ENCODE results near the gene MBL2. TPM values are rescaled to one million over a fixed set of nuclear protein-coding genes. Genes with fewer than 3 reads are reported as not detected.
A peak's percentile ranks its signal among the peaks of the same experiment; 100 is the strongest.

Gene MBL2
- total RNA-seq, 2 experiments from 2014 or later, result not detected

DNA sequence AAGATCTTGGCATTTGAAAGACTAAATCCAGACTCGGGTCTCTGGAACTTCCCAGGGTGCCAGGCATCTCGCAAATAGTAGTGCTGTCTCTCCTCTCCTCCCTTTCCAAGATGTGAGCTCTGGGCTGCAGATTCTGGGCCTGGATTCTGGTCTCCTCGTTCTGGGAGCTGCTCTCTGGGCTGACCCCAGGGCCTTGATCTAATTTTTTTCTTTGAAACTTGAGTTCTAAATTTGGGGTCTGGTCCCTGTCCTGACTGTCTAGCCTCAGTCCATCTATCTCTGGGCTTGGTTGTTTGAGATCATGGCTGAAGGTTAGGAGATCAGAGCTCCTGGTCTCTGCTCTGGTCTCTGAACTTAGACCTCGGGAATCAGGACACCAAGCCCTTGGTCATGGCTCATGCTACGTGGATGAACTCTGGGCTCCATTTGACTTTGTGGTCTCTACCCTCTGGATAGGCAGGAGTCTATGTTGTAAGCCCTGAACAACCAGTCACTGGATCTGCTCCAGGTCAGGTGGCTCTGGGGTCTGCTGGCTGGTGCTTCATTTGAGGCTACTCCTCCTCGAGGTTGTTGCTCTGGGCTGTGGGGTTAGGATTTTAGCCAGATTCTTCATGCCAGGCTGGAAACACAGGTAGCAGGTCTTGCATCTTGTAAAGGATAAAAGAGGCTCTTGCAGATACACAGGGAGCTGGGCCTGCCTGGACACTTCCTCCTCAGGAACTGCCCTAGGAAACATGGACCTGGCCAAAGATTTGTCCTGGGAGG is 8.0 kb upstream of the MBL2 start:
- H3K9me3 Mint-ChIP-seq, result peaks cover 1% of the 10 kb centered on the region
- intact Hi-C loops (cut with micrococcal nuclease), result loop anchor here (1.0 kb wide), 2 partner anchors 39 to 136 kb away; no protein-coding TSS in a partner anchor
- no peaks in the 10 kb centered on the region for H3K36me3 Mint-ChIP-seq (ENCODE audit: low read depth)
- H3K27ac Mint-ChIP-seq, result no peak overlapping the region
- no peaks in the 10 kb centered on the region for H3K4me1 Mint-ChIP-seq (ENCODE audit: low read depth)
- no peak for DNase-seq
- no peaks in the 10 kb centered on the region for H3K27me3 Mint-ChIP-seq (ENCODE audit: low read depth)
- H3K4me3 Mint-ChIP-seq, result no peak overlapping the region
- CTCF ChIA-PET, result interaction anchor here (0.6 to 2.0 kb wide), 3 partner anchors 43 to 254 kb away, joined by 3 to 8 read pairs (median 5); no protein-coding TSS in a partner anchor

DNA sequence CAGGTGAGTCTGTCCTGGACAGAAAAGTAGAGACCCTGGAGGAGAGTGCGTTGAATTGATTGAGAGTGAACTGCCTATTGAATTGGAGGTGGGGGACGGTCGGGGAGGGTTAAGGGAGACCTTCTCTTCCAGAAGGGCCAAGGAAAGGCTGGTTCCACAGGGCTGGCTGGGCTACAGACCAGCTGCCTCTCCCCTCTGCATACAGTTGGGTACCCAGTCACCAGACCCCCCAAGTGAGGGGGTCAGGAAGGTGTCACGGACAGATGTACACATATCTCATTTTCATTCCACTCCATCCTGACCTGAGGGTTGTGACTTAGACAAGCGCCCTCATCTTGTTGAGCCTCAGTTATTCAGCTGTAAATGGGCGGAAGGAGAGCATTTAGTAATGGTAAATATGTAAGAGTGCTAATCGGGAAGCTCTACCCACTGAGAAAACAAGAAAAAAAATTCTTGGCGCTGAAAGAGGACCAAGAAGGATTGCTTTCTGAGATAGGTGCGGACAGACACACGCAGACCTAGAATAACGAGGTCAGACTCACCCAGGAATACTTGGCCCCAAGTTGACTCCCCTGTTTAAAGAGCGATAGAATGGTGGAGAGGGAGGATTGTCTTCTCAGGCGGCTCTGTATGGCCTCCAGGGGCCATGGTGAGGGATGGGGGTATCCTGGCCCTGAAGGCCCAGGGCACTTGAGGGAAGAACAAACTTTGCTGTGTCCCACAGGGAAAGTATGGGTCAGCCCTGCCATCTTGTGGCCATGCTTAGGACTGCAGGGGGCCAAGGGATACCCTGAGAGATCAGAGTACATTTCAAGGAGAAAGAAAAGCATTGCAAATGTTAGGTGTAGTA is 7.2 kb upstream of the MBL2 start:
- intact Hi-C loops (cut with micrococcal nuclease), result loop anchor here (1.0 to 5.0 kb wide), 3 partner anchors 38 to 472 kb away; no protein-coding TSS in a partner anchor
- DNase-seq, result peak; percentile 67
- peaks cover 1% of the 10 kb centered on the region for H3K9me3 Mint-ChIP-seq
- no peak overlapping the region for H3K27ac Mint-ChIP-seq
- no peaks in the 10 kb centered on the region for H3K36me3 Mint-ChIP-seq (ENCODE audit: low read depth)
- no peaks in the 10 kb centered on the region for H3K4me1 Mint-ChIP-seq (ENCODE audit: low read depth)
- H3K27me3 Mint-ChIP-seq (ENCODE audit: low read depth), result no peaks in the 10 kb centered on the region
- H3K4me3 Mint-ChIP-seq, result no peak overlapping the region
- CTCF ChIA-PET, result interaction anchor here (0.8 to 2.0 kb wide), 3 partner anchors 42 to 136 kb away, joined by 3 to 8 read pairs (median 5); no protein-coding TSS in a partner anchor

DNA sequence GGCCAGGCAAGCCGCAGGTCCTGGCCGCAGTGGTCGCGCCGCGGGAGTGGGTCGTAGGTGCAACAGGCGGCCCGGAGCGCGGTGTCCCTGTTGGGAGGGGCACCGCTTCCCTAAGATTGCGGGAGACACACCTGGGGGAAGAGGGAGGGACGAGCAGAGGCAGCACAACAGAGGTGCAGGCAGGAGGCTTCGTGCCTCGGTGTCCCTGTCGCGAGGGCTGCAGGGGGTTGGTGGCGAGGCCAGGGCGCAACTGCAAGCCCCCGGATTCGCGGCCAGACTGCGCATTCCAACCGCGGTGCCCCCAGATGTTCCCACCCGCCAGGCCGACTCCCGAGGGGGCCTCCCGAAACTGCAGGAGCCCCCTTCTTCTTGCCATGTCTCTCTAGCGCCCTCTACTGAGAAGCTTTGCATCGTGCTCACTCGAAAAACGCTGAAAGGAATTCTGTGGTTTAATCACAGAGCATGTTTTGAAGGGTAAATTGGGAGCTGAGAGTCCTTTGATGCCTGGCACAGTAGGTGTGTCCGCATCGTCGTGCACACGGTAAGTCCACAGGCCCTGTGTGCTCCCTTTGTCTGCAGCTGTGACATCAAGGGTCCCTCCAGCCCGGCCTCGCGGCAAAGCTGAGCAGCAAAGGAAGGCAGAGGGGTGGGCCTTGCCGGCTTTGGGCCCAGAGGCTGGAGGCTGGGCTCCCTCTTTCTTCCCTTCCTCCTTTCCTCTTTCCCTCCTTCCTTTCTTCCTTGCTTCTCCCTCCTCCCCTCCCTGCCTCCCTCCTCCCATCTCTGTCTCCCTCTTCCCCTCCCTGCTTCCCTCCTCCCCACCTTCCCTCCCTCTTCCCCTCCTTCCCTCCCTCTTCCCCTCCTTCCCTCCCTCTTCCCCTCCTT is 6.2 kb upstream of the MBL2 start:
- no peaks in the 10 kb centered on the region for H3K36me3 Mint-ChIP-seq (ENCODE audit: low read depth)

DNA sequence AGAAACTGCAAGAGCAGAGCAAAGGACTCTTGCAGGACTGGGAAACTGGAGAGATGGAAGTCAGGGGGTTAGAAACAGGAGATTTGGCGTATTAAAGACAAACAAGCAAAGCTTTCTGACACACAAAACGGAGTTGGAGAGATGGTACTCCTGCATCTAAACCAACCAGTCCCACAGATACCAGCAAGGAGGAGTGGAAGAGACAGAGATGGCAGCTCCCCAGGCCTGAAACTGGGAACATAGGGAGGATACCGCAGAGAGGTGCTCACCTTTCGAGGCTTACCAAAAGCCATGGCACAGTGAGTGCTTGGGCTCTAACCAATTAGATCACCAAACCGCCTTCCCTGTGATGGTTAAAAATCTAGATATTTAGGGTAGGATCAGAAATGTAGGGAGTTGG is 4.8 kb upstream of the MBL2 start:
- Mint-ChIP-seq H3K36me3 (ENCODE audit: low read depth) (no peaks in the 10 kb centered on the region), H3K9me3 (no peaks in the 10 kb centered on the region), H3K27me3 (ENCODE audit: low read depth) (no peaks in the 10 kb centered on the region), H3K4me1 (ENCODE audit: low read depth) (no peaks in the 10 kb centered on the region), H3K4me3 (no peak overlapping the region), H3K27ac (no peak overlapping the region)
- CTCF ChIA-PET, result interaction anchor here (1.6 kb wide), 1 partner anchor 36 kb away, joined by 5 read pairs; no protein-coding TSS in a partner anchor
- no peak for DNase-seq
- intact Hi-C loops (cut with micrococcal nuclease), result loop anchor here (5.0 kb wide), 1 partner anchor 470 kb away; no protein-coding TSS in a partner anchor

More for the DNA sequence above, 6.2 kb upstream of the MBL2 start:
- H3K4me1 Mint-ChIP-seq (ENCODE audit: low read depth), result no peaks in the 10 kb centered on the region
- CTCF ChIA-PET, result interaction anchor here (1.4 to 1.6 kb wide), 2 partner anchors 25 to 37 kb away, joined by 3 to 5 read pairs; no protein-coding TSS in a partner anchor
- H3K4me3 Mint-ChIP-seq, result no peak overlapping the region
- H3K9me3 Mint-ChIP-seq, result peaks cover 1% of the 10 kb centered on the region
- DNase-seq, result no peak
- no peaks in the 10 kb centered on the region for H3K27me3 Mint-ChIP-seq (ENCODE audit: low read depth)
- no peak overlapping the region for H3K27ac Mint-ChIP-seq
- intact Hi-C loops (cut with micrococcal nuclease), result loop anchor here (5.0 kb wide), 1 partner anchor 471 kb away; no protein-coding TSS in a partner anchor

DNA sequence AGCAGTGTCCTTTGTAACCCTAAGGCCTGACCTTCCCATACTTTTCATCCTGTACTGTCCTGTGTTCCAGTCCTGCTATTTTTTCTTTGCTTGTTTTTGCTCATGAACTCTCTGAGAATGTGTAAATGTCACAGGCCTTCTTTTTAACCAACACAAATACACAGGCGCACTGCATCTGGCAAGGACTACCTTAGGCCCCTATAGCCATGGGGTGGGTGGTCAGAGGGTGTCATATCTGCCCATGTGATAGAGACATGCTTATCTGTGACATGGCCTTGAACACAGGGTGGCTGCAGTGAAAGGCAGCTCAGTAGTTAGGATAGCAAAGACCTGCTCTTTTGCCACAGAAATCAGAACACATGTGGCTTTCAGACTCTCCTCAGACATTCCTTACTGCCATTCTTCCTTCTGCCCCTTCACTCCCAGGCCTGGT is 3.9 kb upstream of the MBL2 start:
- Mint-ChIP-seq H3K9me3 (no peaks in the 10 kb centered on the region), H3K4me1 (ENCODE audit: low read depth) (no peaks in the 10 kb centered on the region), H3K27me3 (ENCODE audit: low read depth) (no peaks in the 10 kb centered on the region), H3K36me3 (ENCODE audit: low read depth) (no peaks in the 10 kb centered on the region), H3K4me3 (no peak overlapping the region), H3K27ac (no peak overlapping the region)
- intact Hi-C loops (cut with micrococcal nuclease), result loop anchor here (5.0 kb wide), 1 partner anchor 469 kb away; no protein-coding TSS in a partner anchor
- CTCF ChIA-PET, result interaction anchor here (0.8 kb wide), 1 partner anchor 12 kb away, joined by 3 read pairs; no protein-coding TSS in a partner anchor
- DNase-seq, result no peak

DNA sequence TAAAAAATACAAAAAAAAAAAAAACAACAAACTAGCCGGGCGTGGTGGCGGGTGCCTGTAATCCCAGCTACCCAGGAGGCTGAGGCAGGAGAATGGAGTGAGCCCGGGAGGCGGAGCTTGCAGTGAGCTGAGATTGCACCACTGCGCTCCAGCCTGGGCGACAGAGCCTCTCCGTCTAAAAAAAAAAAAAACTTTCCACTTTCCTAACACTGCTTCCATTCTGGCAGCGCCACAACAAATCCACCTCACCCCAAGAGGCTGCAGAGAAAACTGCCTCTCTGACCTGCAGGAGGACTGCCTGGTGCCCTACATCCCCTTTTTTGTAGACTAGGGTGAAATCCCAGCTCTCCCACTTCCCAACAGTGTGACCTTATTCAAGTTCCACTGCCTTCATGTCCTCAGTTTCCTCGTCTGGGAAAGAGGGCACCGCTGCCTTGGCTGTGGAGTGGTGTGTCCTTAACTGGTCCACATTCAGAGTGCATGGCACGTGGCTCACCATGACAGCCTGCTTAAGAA is 2.6 kb upstream of the MBL2 start:
- Mint-ChIP-seq H3K27me3 (ENCODE audit: low read depth) (no peaks in the 10 kb centered on the region), H3K27ac (no peak overlapping the region), H3K4me3 (no peak overlapping the region), H3K36me3 (ENCODE audit: low read depth) (no peaks in the 10 kb centered on the region), H3K4me1 (ENCODE audit: low read depth) (no peaks in the 10 kb centered on the region), H3K9me3 (no peaks in the 10 kb centered on the region)
- CTCF ChIA-PET, result no interaction called here
- intact Hi-C loops (cut with micrococcal nuclease), result loop anchor here (5.0 kb wide), 1 partner anchor 468 kb away; no protein-coding TSS in a partner anchor
- no peak for DNase-seq

DNA sequence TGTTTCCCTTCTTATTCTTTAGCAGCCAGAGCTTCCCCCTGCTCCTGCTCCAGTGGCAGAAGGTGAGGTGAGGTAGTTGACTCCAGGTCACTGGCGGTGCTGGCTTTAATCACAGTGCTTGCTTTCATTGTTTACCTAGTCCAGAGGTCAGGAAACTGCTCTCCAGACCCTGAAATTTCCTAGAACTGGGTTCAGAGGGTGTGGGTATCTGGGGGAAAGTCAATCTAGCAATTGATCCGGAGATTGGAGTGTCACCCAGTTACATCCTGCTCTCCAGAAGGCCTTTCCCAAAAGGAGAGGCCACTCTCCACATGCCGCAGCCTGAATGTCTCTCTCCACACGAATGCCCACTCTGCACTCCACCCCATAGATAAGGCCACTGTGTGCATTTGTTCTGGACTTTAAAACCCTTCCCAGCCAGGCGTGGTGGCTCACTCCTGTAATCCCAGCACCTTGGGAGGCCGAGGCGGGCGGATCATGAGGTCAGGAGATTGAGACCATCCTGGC is 2.1 kb upstream of the MBL2 start:
- no peaks in the 10 kb centered on the region for H3K27me3 Mint-ChIP-seq (ENCODE audit: low read depth)
- H3K27ac Mint-ChIP-seq, result no peak overlapping the region
- intact Hi-C loops (cut with micrococcal nuclease), result loop anchor here (5.0 kb wide), 1 partner anchor 467 kb away; no protein-coding TSS in a partner anchor
- no peaks in the 10 kb centered on the region for H3K4me1 Mint-ChIP-seq (ENCODE audit: low read depth)
- no peaks in the 10 kb centered on the region for H3K9me3 Mint-ChIP-seq
- DNase-seq, result no peak
- H3K36me3 Mint-ChIP-seq (ENCODE audit: low read depth), result no peaks in the 10 kb centered on the region
- CTCF ChIA-PET, result no interaction called here
- no peak overlapping the region for H3K4me3 Mint-ChIP-seq

DNA sequence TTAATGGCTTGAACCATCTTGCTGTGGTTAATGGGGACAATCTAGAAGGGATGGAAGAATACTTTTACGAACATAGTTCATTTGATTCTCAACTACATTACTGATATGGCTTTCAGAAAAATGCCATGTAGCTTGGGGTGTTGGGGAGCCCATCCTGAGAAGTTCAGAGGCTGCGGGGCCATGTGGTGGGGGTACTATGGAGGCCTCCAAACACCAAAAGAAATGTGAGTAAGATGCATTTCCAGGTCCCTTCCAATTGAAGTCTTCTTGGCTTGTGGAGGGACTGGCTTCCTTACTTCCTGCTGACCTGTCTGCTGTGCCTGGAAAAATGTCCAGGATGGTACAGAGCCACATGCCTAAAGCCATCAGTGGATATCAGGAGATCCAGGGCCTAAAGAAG is 1.6 kb upstream of the MBL2 start:
- H3K4me3 Mint-ChIP-seq, result no peak overlapping the region
- H3K4me1 Mint-ChIP-seq (ENCODE audit: low read depth), result no peaks in the 10 kb centered on the region
- H3K9me3 Mint-ChIP-seq, result no peaks in the 10 kb centered on the region
- H3K36me3 Mint-ChIP-seq (ENCODE audit: low read depth), result no peaks in the 10 kb centered on the region
- intact Hi-C loops (cut with micrococcal nuclease), result no loop called here
- no peaks in the 10 kb centered on the region for H3K27me3 Mint-ChIP-seq (ENCODE audit: low read depth)
- no peak overlapping the region for H3K27ac Mint-ChIP-seq
- CTCF ChIA-PET, result no interaction called here
- no peak for DNase-seq

DNA sequence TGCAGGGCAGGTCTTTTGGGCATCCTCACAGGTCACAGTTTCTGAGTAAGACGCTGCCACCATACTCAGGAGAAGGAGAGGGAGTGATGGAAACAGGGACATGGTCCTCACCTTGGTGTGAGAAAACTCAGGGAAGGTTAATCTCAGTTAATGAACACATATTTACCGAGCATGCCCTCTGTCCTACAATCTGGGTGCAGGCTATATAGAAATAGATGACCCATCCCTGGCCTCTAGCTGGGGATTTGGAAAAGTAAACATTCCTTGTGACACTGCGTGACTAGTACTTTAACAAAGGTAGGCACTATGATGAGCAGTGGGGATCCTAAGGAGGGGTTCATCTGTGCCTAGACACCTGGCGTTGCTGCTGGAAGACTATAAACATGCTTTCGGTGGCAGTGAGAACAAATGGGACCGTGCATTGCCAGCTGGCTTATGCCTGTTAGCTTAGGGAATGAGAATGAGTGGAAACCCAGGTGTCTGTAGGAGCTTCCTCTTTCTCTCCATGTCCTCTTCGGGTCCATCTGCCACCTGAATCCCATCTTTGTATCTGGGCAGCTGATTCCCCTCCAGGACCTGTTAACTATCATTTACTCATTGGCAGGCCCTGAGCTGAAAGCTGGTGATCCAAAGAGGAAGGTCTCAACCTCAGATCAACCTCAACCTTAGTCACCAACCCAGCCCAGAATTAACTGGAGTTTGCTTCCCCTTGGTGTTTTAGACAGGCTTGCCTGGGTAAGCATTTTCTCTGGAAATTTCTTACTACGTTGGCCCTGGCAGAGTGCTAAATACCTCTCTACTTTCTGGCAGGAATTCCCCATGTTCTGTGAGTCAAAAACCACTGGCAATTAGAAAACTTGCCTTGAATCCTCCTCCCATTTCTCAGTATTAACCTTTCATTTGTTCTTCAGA is 794 bp downstream of the MBL2 start:
- Mint-ChIP-seq H3K36me3 (ENCODE audit: low read depth) (no peaks in the 10 kb centered on the region), H3K27ac (no peak overlapping the region), H3K4me3 (no peak overlapping the region), H3K9me3 (no peaks in the 10 kb centered on the region), H3K4me1 (ENCODE audit: low read depth) (no peaks in the 10 kb centered on the region), H3K27me3 (ENCODE audit: low read depth) (no peaks in the 10 kb centered on the region)
- intact Hi-C loops (cut with micrococcal nuclease), result no loop called here
- CTCF ChIA-PET, result no interaction called here
- no peak for DNase-seq

DNA sequence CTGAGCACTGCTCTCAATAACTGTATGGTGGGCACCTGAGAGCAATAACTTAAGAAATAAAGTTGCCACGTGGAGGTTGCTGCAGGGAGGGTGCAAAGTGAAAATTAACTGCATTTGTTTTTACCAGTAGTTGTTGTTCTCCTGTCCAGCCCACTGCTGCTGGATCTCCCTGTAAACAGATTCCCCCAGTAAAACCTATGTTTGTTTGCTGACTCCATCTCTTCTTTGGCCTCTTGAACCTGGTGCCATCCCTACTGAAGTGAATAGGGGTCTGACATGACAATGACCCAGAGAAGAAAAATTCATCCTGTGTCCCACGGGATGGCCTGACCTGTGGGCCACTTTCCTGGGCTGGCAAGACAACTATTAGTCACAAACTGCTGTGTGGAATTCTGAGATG is 1.7 kb downstream of the MBL2 start:
- no peaks in the 10 kb centered on the region for H3K36me3 Mint-ChIP-seq (ENCODE audit: low read depth)
- intact Hi-C loops (cut with micrococcal nuclease), result no loop called here
- CTCF ChIA-PET, result no interaction called here

More for the DNA sequence above, 1.7 kb downstream of the MBL2 start:
- H3K4me1 Mint-ChIP-seq (ENCODE audit: low read depth), result no peaks in the 10 kb centered on the region
- no peaks in the 10 kb centered on the region for H3K27me3 Mint-ChIP-seq (ENCODE audit: low read depth)
- no peak overlapping the region for H3K4me3 Mint-ChIP-seq
- no peak overlapping the region for H3K27ac Mint-ChIP-seq
- no peak for DNase-seq
- no peaks in the 10 kb centered on the region for H3K9me3 Mint-ChIP-seq

Data from activated naive CD4-positive, alpha-beta T cell treated with anti-CD3 and anti-CD28 coated beads for 36 hours (primary cell).